ENCODE data around the gene TMEM106A. TPM values are rescaled to one million over a fixed set of nuclear protein-coding genes. Genes with fewer than 3 reads are reported as not detected.
"Not testable (repeated sequence)": the region's sequence is repeated elsewhere in the genome, so short reads cannot be mapped to it uniquely, and the experiment has no call there.

Gene TMEM106A
- total RNA-seq, 1 donor from 2014 or later, result 18.2 TPM

DNA sequence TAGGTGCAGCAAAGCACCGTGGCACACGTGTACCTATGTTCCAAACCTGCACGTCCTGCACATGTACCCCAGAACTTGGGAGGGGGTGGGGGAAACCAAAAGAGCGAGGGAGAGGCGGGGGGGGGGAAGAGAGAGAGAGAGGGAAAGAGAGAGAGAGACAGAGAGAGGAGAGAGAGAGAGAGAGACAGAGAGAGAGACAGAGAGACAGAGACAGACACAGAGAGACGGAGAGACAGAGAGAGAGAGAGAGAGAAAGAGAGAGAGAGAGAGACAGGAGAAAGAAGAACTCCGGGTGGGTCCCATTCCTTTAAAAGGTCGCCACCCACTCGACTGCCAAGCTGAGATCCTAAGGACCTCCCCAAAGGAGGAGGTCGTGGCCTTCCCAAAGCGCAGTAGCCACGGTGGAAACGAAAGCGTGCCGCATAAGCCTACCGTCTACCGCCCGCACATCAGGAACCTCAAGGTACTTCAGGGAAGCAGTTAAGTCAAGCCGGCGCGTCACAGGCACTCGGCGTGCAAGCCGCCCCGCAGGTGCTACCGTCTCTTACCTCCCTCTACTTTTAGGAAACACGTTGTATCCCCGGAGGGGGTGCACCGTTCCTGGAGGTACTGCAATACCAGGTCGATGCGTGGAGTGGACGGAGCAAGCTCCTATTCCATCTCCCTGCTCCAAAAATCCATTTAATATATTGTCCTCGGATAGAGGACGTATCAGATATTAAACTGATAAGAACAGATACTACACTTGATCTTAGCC, 29.1 kb downstream of the TMEM106A start:
- H3K4me3 Mint-ChIP-seq; H3K27me3 Mint-ChIP-seq (ENCODE audit: insufficient read depth); DNase-seq (ENCODE audit: low spot score); H3K36me3 Mint-ChIP-seq (ENCODE audit: low read depth); H3K4me1 Mint-ChIP-seq (ENCODE audit: low read depth); H3K27ac Mint-ChIP-seq; intact Hi-C loops (cut with micrococcal nuclease); H3K9me3 Mint-ChIP-seq: not testable (repeated sequence)

DNA sequence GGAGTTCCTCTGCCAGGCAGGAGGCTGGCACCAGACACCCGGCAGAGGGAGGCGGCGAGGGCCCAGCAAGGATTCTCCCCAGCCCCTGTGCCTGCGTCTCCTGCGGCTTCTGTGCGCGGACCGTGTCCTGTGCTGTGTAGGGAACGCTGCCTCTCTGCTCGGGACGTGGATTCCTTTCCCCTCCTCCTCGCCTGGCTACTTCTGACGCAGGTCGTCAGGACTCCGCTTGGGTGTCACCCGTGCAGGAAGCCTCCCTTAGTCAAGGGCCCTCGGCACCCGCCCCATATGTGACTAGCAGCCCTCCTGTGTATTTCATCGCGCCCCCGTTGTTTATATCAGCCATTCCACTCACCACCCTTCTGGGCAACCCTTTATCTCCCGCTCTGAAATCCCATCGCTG, 34.8 kb downstream of the TMEM106A start:
- H3K4me1 Mint-ChIP-seq (ENCODE audit: low read depth); H3K27me3 Mint-ChIP-seq (ENCODE audit: insufficient read depth); H3K27ac Mint-ChIP-seq; H3K9me3 Mint-ChIP-seq; intact Hi-C loops (cut with micrococcal nuclease); H3K4me3 Mint-ChIP-seq; H3K36me3 Mint-ChIP-seq (ENCODE audit: low read depth): not testable (repeated sequence)
- peak; percentile 38 for DNase-seq (ENCODE audit: low spot score)

Other genes starting within 250 kb of the TMEM106A start
- gene AARSD1, start 247.4 kb upstream of the TMEM106A start, total RNA-seq, result 78.2 and 85.5 TPM in 2 replicates
- 1.0 and 1.6 TPM in 2 replicates for gene PTGES3L, start 231.8 kb upstream of the TMEM106A start, total RNA-seq
- gene RUNDC1, start 231.3 kb upstream of the TMEM106A start, total RNA-seq, result 16.9 and 18.8 TPM in 2 replicates
- 1,049 and 1,126 TPM in 2 replicates for gene RPL27, start 213.5 kb upstream of the TMEM106A start, total RNA-seq
- 65.8 and 67.0 TPM in 2 replicates for gene IFI35, start 205.1 kb upstream of the TMEM106A start, total RNA-seq
- gene VAT1, start 189.5 kb upstream of the TMEM106A start, total RNA-seq, result 17.3 TPM in 2 replicates
- gene RND2, start 186.6 kb upstream of the TMEM106A start, total RNA-seq, result 0.07 TPM in 1 of 2 replicates, not detected in the other
- gene BRCA1, start 86.5 kb upstream of the TMEM106A start, total RNA-seq, result 76.1 and 79.8 TPM in 2 replicates
- 53.4 and 56.1 TPM in 2 replicates for gene NBR1, start 40.7 kb upstream of the TMEM106A start, total RNA-seq
- gene CCDC200, start 16.7 kb downstream of the TMEM106A start, total RNA-seq, result 0.32 and 0.47 TPM in 2 replicates
- gene RNU2-1, start 22.1 kb downstream of the TMEM106A start, total RNA-seq, result 5,029 and 6,685 TPM in 2 replicates
- 3.2 and 4.0 TPM in 2 replicates for gene ARL4D, start 187.1 kb downstream of the TMEM106A start, total RNA-seq

All from activated T-helper 1 cell treated with anti-CD3 and anti-CD28 coated beads, Interleukin-12 subunit alpha, Interleukin-12 subunit beta, Interleukin-2, Interleukin-4 antibody, amounts not matched to agents 30 ng/mL and 10 ng/mL and 1 ng/mL, durations not matched to agents 14 hours and 24 hours and 36 hours (primary cell).